HUES48 (cell line): Measurements from ENCODE around the gene SDK2.

Experiments
- H3K27ac ChIP-seq: one replicate; pipeline ENCODE4 v1.7.0; 2013; ENCODE audit warnings: low read depth, low read length, inconsistent platforms
- H3K27me3 ChIP-seq: 2 replicates; pipeline ENCODE4 v1.6.1; 2013; ENCODE audit warnings: mild to moderate bottlenecking, low read length; ENCODE audit not compliant: control insufficient read depth, insufficient read depth
- H3K36me3 ChIP-seq: 2 replicates; pipeline ENCODE4 v1.6.1; 2013; ENCODE audit warnings: low read length; ENCODE audit not compliant: control insufficient read depth, insufficient read depth
- H3K4me1 ChIP-seq: 2 replicates; pipeline ENCODE4 v1.6.1; 2013; ENCODE audit warnings: mild to moderate bottlenecking, low read length; ENCODE audit not compliant: control insufficient read depth, insufficient read depth
- H3K4me3 ChIP-seq: 2 replicates; pipeline ENCODE4 v1.5.1; 2013; ENCODE audit warnings: mild to moderate bottlenecking, low read depth, low read length
- H3K9ac ChIP-seq: 2 replicates; pipeline ENCODE4 v1.6.1; 2013; ENCODE audit warnings: mild to moderate bottlenecking, low read depth, low read length, moderate library complexity
- H3K9me3 ChIP-seq: 2 replicates; pipeline ENCODE4 v1.6.1; 2013; ENCODE audit warnings: low read length; ENCODE audit not compliant: control insufficient read depth, insufficient read depth

SDK2 gene

GRCh38 chr17:73544333-73544732 is 99.9 kb downstream of the SDK2 start:
- H3K9me3 ChIP-seq: no peaks in the 10 kb centered on the region
- H3K9ac ChIP-seq: no peak overlapping the region
- no peak overlapping the region for H3K27ac ChIP-seq
- no peaks in the 10 kb centered on the region for H3K36me3 ChIP-seq
- no peaks in the 10 kb centered on the region for H3K27me3 ChIP-seq
- H3K4me1 ChIP-seq: peaks cover 13% of the 10 kb centered on the region
- H3K4me3 ChIP-seq: no peak overlapping the region

GRCh38 chr17:73542323-73542722 is 101.9 kb downstream of the SDK2 start:
- Histone ChIP-seq H3K9ac (no peak overlapping the region), H3K9me3 (no peaks in the 10 kb centered on the region), H3K4me1 (peaks cover 11% of the 10 kb centered on the region), H3K27ac (no peak overlapping the region), H3K27me3 (no peaks in the 10 kb centered on the region), H3K36me3 (no peaks in the 10 kb centered on the region), H3K4me3 (no peak overlapping the region)

- H3K4me1 ChIP-seq: peaks cover 9% of the 10 kb centered on the region; the same call in 1 of the 2 replicates
- no peaks in the 10 kb centered on the region for H3K9me3 ChIP-seq
- H3K4me3 ChIP-seq: no peak overlapping the region
- no peak overlapping the region for H3K27ac ChIP-seq
- H3K9ac ChIP-seq: no peak overlapping the region
- H3K27me3 ChIP-seq: no peaks in the 10 kb centered on the region
- H3K36me3 ChIP-seq: no peaks in the 10 kb centered on the region
Observed at GRCh38 chr17:73541561-73541981, 102.7 kb downstream of the SDK2 start.

DNA sequence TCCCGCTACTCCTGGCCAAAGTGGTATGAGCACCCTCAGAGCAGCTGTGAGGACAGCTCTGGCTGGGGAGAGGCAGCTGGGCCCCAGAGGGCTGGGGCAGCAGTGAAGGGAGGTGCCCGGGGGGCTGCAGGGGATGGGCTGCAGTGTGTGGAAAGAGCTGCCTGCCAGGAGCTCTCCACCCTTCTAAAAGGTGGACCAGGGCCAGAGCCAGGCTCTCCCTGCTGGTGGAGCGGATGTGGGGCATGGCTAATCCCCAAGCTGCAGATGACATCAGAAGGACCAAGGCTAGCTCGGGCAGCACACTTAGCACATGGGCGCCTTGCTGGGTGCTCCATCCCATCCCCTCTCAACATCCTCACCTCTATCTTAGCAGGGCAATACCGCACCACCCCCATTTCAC is 103.1 kb downstream of the SDK2 start:
- peaks cover 12% of the 10 kb centered on the region; the same call in 1 of the 2 replicates for H3K4me1 ChIP-seq
- no peak overlapping the region for H3K4me3 ChIP-seq
- no peaks in the 10 kb centered on the region for H3K9me3 ChIP-seq
- no peak overlapping the region for H3K27ac ChIP-seq
- H3K36me3 ChIP-seq: no peaks in the 10 kb centered on the region
- no peak overlapping the region for H3K9ac ChIP-seq
- H3K27me3 ChIP-seq: no peaks in the 10 kb centered on the region

DNA sequence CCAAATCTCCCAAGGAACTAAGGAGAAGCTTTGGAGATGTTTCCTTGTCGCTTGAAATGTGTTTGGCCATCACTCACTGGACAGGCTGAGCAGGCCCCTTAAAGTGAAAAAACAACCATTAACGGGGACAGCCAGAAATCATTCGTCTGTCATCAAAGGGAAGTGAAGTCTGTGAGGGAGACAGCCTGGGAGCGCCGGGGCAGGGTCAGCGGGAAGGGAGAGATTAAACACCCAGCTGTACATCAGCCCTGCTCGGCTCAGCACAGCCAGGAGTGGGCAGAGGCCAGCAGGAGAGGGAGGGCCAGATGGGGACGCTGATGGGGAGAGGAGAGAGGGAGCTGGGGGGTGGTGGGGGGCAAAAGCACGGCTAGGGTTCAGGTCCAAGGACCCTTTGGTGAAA is 105.1 kb downstream of the SDK2 start:
- Histone ChIP-seq H3K36me3 (no peaks in the 10 kb centered on the region), H3K9me3 (no peaks in the 10 kb centered on the region), H3K9ac (no peak overlapping the region), H3K27me3 (no peaks in the 10 kb centered on the region), H3K4me3 (no peak overlapping the region), H3K4me1 (peaks cover 16% of the 10 kb centered on the region; the same call in 1 of the 2 replicates), H3K27ac (no peak overlapping the region)

- Histone ChIP-seq H3K9me3 (no peaks in the 10 kb centered on the region), H3K36me3 (no peaks in the 10 kb centered on the region), H3K27ac (no peak overlapping the region), H3K27me3 (no peaks in the 10 kb centered on the region), H3K9ac (no peak overlapping the region), H3K4me1 (peaks cover 22% of the 10 kb centered on the region), H3K4me3 (no peak overlapping the region)
Observed at GRCh38 chr17:73538445-73538844, 105.8 kb downstream of the SDK2 start.

DNA sequence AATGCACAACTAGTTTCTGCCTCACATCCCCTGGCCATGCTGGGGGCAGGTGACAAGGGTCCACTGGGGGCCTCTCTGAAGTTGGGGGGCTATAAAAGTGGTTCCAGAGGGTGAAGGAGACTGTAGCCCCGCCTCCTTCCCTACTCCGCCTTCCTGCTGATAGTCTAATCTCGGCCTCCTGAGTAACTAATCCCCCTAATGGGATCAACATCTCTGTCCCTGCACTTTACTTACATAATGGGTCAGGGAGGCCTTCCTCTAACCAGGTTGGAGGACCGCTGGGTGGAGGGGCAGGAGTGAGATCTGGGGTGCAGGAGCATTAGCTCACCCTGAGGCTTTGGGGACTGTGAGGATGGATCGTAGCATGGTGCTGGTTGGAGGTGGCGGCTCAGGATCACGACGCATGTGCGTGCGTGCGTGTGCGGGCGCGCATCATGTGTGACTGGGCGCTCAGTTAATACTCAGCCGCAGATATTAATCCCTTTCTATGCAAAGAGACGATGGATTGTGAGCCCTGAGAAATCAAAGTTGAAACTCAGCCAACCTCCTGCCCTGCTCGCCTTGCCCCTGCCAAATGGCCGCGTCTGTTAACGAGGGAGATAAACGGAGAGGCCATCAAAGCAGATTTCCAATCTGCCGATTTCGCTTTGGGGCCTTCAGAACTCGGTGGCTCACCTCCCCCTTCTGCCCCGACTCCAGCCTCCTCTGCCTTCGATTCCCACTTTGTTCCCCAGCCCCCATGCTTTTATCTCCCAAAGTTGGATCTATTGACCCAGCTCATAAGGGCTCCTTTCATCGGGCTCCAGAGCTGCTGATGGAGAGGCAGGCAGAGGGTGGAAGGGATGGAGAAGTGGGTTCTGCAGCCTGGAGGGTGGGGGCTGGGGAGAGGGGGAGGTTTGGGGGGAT is 107.3 kb downstream of the SDK2 start:
- no peaks in the 10 kb centered on the region for H3K27me3 ChIP-seq
- no peaks in the 10 kb centered on the region for H3K9me3 ChIP-seq
- no peak overlapping the region for H3K27ac ChIP-seq

DNA sequence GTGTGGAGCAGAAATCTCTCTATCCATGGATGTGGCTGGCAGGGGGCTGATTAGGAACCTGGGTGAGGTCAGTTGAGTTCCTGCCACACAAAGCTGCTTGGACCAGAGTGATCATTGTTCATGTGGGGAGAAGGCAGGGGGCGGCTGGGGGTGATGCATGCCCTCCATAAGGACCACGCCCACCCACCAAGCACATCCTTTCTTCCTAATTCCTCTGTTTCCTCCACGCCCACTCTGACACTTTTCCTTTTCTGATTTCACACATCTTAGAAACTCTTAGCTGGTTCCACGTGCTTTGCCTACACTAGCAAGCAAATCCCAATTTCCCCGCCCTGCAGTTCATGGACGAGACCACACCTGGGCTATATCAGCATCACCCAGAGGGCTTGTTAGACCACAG is 108.5 kb downstream of the SDK2 start:
- H3K9me3 ChIP-seq: no peaks in the 10 kb centered on the region
- H3K4me1 ChIP-seq: peaks cover 18% of the 10 kb centered on the region
- no peak overlapping the region for H3K9ac ChIP-seq
- H3K36me3 ChIP-seq: no peaks in the 10 kb centered on the region
- H3K27me3 ChIP-seq: no peaks in the 10 kb centered on the region
- H3K27ac ChIP-seq: no peak overlapping the region
- no peak overlapping the region for H3K4me3 ChIP-seq

More for the DNA sequence above, 107.3 kb downstream of the SDK2 start:
- H3K9ac ChIP-seq: no peak overlapping the region
- H3K4me3 ChIP-seq: no peak overlapping the region
- peaks cover 22% of the 10 kb centered on the region for H3K4me1 ChIP-seq
- no peaks in the 10 kb centered on the region for H3K36me3 ChIP-seq

DNA sequence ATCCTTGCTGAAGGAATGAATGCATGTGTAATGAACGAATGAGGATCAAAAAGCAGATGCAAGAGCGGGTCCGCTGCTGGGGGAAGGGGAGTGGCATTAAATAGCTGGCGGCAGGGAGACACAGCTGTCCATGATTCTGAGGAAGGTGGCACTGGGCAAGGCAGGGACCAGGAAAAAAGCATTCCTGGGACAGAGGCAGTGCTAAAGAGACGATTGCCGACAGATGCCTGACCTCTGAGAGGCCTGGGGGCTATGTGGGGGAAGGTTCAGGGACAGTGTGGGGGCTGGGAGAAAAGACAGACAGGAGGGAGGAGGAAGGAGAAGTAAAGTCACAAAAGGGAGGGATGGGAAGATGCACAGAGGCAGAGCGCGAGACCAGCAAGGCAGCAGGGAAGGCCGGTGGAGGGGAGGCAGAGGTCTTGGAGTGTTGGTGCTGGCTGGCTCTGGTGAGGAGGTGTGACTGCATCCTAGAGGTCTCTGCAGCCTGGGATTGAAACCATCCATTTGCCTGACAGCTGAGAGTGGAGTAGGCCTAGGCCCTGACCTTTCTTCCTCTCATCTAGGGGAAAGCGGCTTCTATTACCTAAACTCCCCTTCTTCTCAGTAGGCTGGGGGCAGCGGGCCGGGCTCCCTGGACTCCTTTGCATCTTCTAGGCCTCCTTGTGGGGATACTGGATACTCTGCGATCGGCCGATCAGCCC is 109.9 kb downstream of the SDK2 start:
- no peaks in the 10 kb centered on the region for H3K27me3 ChIP-seq
- H3K9me3 ChIP-seq: no peaks in the 10 kb centered on the region
- no peaks in the 10 kb centered on the region for H3K36me3 ChIP-seq
- H3K9ac ChIP-seq: no peak overlapping the region
- no peak overlapping the region for H3K27ac ChIP-seq
- H3K4me3 ChIP-seq: no peak overlapping the region
- peaks cover 18% of the 10 kb centered on the region for H3K4me1 ChIP-seq

GRCh38 chr17:73533781-73534180 is 110.5 kb downstream of the SDK2 start:
- Histone ChIP-seq H3K4me3 (no peak overlapping the region), H3K36me3 (no peaks in the 10 kb centered on the region), H3K27me3 (no peaks in the 10 kb centered on the region), H3K27ac (no peak overlapping the region), H3K9me3 (no peaks in the 10 kb centered on the region), H3K9ac (no peak overlapping the region), H3K4me1 (peaks cover 18% of the 10 kb centered on the region)

DNA sequence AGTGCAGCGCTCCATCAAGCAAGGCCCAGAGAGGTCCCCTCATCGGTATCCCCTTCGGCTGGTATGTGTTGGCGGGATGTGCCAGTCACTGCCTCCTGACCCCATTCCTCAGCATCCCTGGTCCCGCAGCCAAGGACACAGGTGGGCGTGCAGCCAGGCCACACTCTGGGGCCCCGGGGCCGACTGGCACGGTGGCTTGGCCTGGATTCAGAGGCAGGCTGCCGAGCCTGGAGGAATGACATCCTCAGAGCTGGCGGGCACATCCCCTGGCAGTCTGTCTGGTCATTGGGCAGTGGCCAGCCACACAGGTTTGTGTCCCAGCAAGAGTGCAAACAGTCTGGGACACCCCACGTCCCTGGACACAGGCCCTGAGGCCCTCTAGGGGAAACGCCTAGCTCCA is 111.1 kb downstream of the SDK2 start:
- no peak overlapping the region for H3K4me3 ChIP-seq
- no peak overlapping the region for H3K27ac ChIP-seq
- H3K27me3 ChIP-seq: no peaks in the 10 kb centered on the region
- peaks cover 18% of the 10 kb centered on the region for H3K4me1 ChIP-seq
- H3K36me3 ChIP-seq: no peaks in the 10 kb centered on the region
- H3K9me3 ChIP-seq: no peaks in the 10 kb centered on the region
- H3K9ac ChIP-seq: no peak overlapping the region
